ENCODE data around the gene HINT2.

The HINT2 gene

GRCh38 chr9:35811381-35812024 is 3.3 kb downstream of the HINT2 start:
- no peak for FAIRE-seq
- no peak for DNase-seq (ENCODE audit: low spot score)

GRCh38 chr9:35810122-35810521 is 4.7 kb downstream of the HINT2 start:
- DNase-seq (ENCODE audit: low spot score) (no peak), FAIRE-seq (no peak)

GRCh38 chr9:35808433-35808832 is 6.4 kb downstream of the HINT2 start:
- DNase-seq (ENCODE audit: low spot score) (no peak), FAIRE-seq (no peak)

- DNase-seq (ENCODE audit: low spot score) (no peak), FAIRE-seq (no peak)
Observed at GRCh38 chr9:35806101-35806500, 8.7 kb downstream of the HINT2 start.

- FAIRE-seq = no peak
Observed at GRCh38 chr9:35801328-35802128, 13.3 kb downstream of the HINT2 start.

GRCh38 chr9:35800530-35800929 is 14.3 kb downstream of the HINT2 start:
- DNase-seq (ENCODE audit: low spot score) (no peak), FAIRE-seq (no peak)

More at GRCh38 chr9:35801328-35802128, 13.3 kb downstream of the HINT2 start:
- no peak for DNase-seq (ENCODE audit: low spot score)

GRCh38 chr9:35798658-35799374 is 16.0 kb downstream of the HINT2 start:
- peak; percentile 77 for FAIRE-seq
- DNase-seq (ENCODE audit: low spot score) = peak; percentile 46

GRCh38 chr9:35797311-35798109 is 17.3 kb downstream of the HINT2 start:
- FAIRE-seq (no peak), DNase-seq (ENCODE audit: low spot score) (no peak)

- FAIRE-seq = peak; percentile 30
- no peak for DNase-seq (ENCODE audit: low spot score)
Observed at GRCh38 chr9:35795695-35796094, 19.1 kb downstream of the HINT2 start.

- FAIRE-seq (no peak), DNase-seq (ENCODE audit: low spot score) (no peak)
Observed at GRCh38 chr9:35793461-35793860, 21.4 kb downstream of the HINT2 start.

GRCh38 chr9:35792826-35793225 is 22.0 kb downstream of the HINT2 start:
- DNase-seq (ENCODE audit: low spot score) = no peak
- FAIRE-seq = peak; percentile 92

GRCh38 chr9:35792024-35792813 is 22.6 kb downstream of the HINT2 start:
- no peak for FAIRE-seq
- DNase-seq (ENCODE audit: low spot score) = no peak

GRCh38 chr9:35791297-35791921 is 23.4 kb downstream of the HINT2 start, which contains the start of gene NPR2:
TSS of gene NPR2 (plus strand) at chr9:35791591. CDS start at chr9:35792409, 818 bp downstream.
- FAIRE-seq = no peak

GRCh38 chr9:35790385-35791296 is 24.2 kb downstream of the HINT2 start:
- peak; percentile 65 for FAIRE-seq

More at GRCh38 chr9:35791297-35791921, 23.4 kb downstream of the HINT2 start, which contains the start of gene NPR2:
- peak; percentile 51 for DNase-seq (ENCODE audit: low spot score)

GRCh38 chr9:35790025-35790384 is 24.8 kb downstream of the HINT2 start:
- DNase-seq (ENCODE audit: low spot score) (no peak), FAIRE-seq (no peak)

More at GRCh38 chr9:35790385-35791296, 24.2 kb downstream of the HINT2 start:
- peak; percentile 90 for DNase-seq (ENCODE audit: low spot score)

GRCh38 chr9:35789541-35789940 is 25.3 kb downstream of the HINT2 start:
- DNase-seq (ENCODE audit: low spot score) (no peak), FAIRE-seq (no peak)

GRCh38 chr9:35783418-35783817 is 31.4 kb downstream of the HINT2 start:
- DNase-seq (ENCODE audit: low spot score) (no peak), FAIRE-seq (no peak)

GRCh38 chr9:35781066-35781465 is 33.8 kb downstream of the HINT2 start:
- FAIRE-seq (no peak), DNase-seq (ENCODE audit: low spot score) (no peak)

GRCh38 chr9:35778496-35778895 is 36.3 kb downstream of the HINT2 start:
- FAIRE-seq (no peak), DNase-seq (ENCODE audit: low spot score) (no peak)
